BE2C (cell line): ENCODE results near the gene NEMF.

Source experiments
- DNase-seq: peaks from one replicate; pipeline ENCODE4 v3.0.0-alpha.2; 2020
- H3K27me3 ChIP-seq: fragments of 250-450 bp; sonication (Bioruptor Pico); 2 replicates; pipeline ENCODE4 v1.5.1; 2020; ENCODE audit warnings: mild to moderate bottlenecking
- H3K36me3 ChIP-seq: fragments of 250-450 bp; sonication (Bioruptor Pico); 2 replicates; pipeline ENCODE4 v1.5.1; 2020; ENCODE audit warnings: mild to moderate bottlenecking
- H3K4me1 ChIP-seq: fragments of 250-450 bp; sonication (Bioruptor Pico); 2 replicates; pipeline ENCODE4 v1.5.1; 2020
- H3K4me3 ChIP-seq: 2 replicates; pipeline ENCODE4 v1.5.1; 2011; ENCODE audit warnings: low read depth, low read length
- H3K9me3 ChIP-seq: fragments of 250-450 bp; sonication (Bioruptor Pico); 2 replicates; pipeline ENCODE4 v1.5.1; 2020
- TF ChIP-seq, protein P1 (sequence below): IDR thresholded peaks from 2 replicates; pipeline ENCODE4 v1.5.1; 2012; ENCODE audit warnings: mild to moderate bottlenecking, low read depth, low read length

The NEMF gene

DNA sequence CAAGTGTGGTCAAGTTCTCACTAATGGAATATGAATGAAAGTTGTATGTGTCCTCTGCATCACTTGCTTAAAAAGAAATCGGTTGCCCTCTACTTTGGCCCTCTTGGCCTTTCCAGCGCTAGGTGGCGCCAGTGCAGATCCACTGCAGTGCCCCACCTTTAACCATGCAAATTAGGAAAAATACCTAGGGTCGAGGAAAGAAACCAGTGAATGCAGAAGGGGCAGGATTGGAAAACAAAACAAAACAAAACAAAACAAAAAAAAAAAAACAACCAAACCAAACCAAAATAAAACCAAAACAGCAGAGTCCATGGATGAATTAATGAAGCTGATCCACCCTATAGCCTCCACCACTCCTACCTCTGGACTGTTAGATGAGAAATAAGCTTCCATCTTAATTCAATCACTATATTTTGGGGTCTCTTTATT is 12.9 kb upstream of the NEMF start:
- Histone ChIP-seq H3K4me3 (no peak overlapping the region), H3K27me3 (no peaks in the 10 kb centered on the region), H3K36me3 (no peaks in the 10 kb centered on the region), H3K9me3 (no peaks in the 10 kb centered on the region), H3K4me1 (peaks cover 4% of the 10 kb centered on the region; the same call in 1 of the 2 replicates)
- TF ChIP-seq, protein P1, sequence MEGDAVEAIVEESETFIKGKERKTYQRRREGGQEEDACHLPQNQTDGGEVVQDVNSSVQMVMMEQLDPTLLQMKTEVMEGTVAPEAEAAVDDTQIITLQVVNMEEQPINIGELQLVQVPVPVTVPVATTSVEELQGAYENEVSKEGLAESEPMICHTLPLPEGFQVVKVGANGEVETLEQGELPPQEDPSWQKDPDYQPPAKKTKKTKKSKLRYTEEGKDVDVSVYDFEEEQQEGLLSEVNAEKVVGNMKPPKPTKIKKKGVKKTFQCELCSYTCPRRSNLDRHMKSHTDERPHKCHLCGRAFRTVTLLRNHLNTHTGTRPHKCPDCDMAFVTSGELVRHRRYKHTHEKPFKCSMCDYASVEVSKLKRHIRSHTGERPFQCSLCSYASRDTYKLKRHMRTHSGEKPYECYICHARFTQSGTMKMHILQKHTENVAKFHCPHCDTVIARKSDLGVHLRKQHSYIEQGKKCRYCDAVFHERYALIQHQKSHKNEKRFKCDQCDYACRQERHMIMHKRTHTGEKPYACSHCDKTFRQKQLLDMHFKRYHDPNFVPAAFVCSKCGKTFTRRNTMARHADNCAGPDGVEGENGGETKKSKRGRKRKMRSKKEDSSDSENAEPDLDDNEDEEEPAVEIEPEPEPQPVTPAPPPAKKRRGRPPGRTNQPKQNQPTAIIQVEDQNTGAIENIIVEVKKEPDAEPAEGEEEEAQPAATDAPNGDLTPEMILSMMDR, result peak; percentile 96
- peak; percentile 82 for DNase-seq

GRCh38 chr14:49863487-49864281 is 11.1 kb upstream of the NEMF start:
- H3K4me1 ChIP-seq, result peaks cover 2% of the 10 kb centered on the region; the same call in 1 of the 2 replicates
- DNase-seq, result no peak
- no peaks in the 10 kb centered on the region for H3K36me3 ChIP-seq
- H3K9me3 ChIP-seq, result no peaks in the 10 kb centered on the region
- peak overlapping the region; percentile 84 for H3K4me3 ChIP-seq
- TF ChIP-seq, protein P1, result no peak
- H3K27me3 ChIP-seq, result no peaks in the 10 kb centered on the region

GRCh38 chr14:49862089-49862673 is 9.6 kb upstream of the NEMF start:
- no peaks in the 10 kb centered on the region for H3K36me3 ChIP-seq
- H3K9me3 ChIP-seq, result no peaks in the 10 kb centered on the region
- no peaks in the 10 kb centered on the region for H3K4me1 ChIP-seq
- TF ChIP-seq, protein P1, result peak; percentile 100
- no peaks in the 10 kb centered on the region for H3K27me3 ChIP-seq
- DNase-seq, result peak; percentile 78
- peak overlapping the region; percentile 91 for H3K4me3 ChIP-seq

DNA sequence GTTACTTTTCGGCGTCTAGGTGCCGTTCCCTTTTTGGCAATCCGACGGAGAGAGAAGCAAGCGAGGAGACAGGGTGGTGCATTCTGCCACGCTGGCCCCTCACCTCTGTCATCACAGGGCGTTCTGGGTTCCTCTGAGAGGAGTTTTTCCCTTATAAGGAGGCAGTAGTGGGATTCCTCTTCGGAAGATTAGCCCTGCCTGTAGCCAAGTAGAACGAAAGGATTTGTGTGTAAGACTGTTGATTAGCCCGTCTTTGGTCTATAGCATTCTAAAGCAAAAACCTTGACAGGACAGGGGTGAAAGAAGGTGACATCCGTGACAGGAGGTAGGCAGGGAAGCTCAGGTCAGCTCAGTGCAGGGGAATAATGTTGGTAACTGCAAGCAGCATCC is 9.1 kb upstream of the NEMF start:
- Histone ChIP-seq H3K36me3 (no peaks in the 10 kb centered on the region), H3K4me3 (peak overlapping the region; percentile 91), H3K9me3 (no peaks in the 10 kb centered on the region), H3K4me1 (no peaks in the 10 kb centered on the region), H3K27me3 (no peaks in the 10 kb centered on the region)
- TF ChIP-seq, protein P1, result no peak
- DNase-seq, result peak; percentile 56

- Histone ChIP-seq H3K4me3 (peak overlapping the region; percentile 91), H3K36me3 (no peaks in the 10 kb centered on the region), H3K27me3 (no peaks in the 10 kb centered on the region), H3K4me1 (no peaks in the 10 kb centered on the region), H3K9me3 (no peaks in the 10 kb centered on the region)
- DNase-seq, result no peak
- TF ChIP-seq, protein P1, result no peak
These were observed 8.6 kb upstream of the NEMF start for GRCh38 chr14:49860988-49861698.
